Muscle layer of colon (tissue), 2 donors: ENCODE measurements around the gene SLCO2B1.

Source experiments
- H3K27ac ChIP-seq: one replicate; pipeline ENCODE4 v1.7.0; 2013; ENCODE audit warnings: low read depth, mild to moderate bottlenecking, low read length, moderate library complexity
- H3K27me3 ChIP-seq, 2 donors: one replicate each; pipeline ENCODE4 v1.7.0; 2013; ENCODE audit warnings: low read length in 2 of 2, mild to moderate bottlenecking in 2 of 2; ENCODE audit not compliant: insufficient read depth in 2 of 2, control insufficient read depth in 1 of 2
- H3K36me3 ChIP-seq: one replicate; pipeline ENCODE4 v1.7.0; 2013; ENCODE audit warnings: mild to moderate bottlenecking, low read length; ENCODE audit not compliant: insufficient read depth
- H3K4me1 ChIP-seq: one replicate; pipeline ENCODE4 v1.7.0; 2013; ENCODE audit warnings: mild to moderate bottlenecking, low read length; ENCODE audit not compliant: insufficient read depth
- H3K4me3 ChIP-seq, 2 donors: one replicate each; pipeline ENCODE4 v1.7.0; 2013; ENCODE audit warnings: low read length in 2 of 2, low read depth in 1 of 2, mild to moderate bottlenecking in 1 of 2, moderate library complexity in 1 of 2
- H3K9ac ChIP-seq: one replicate; pipeline ENCODE4 v1.7.0; 2013; ENCODE audit warnings: low read length
- H3K9me3 ChIP-seq: one replicate; pipeline ENCODE4 v1.7.0; 2013; ENCODE audit warnings: mild to moderate bottlenecking, low read length
- donor health status: abdominal sarcoma.
- donor health status: Adenocarcinoma of cecum.

Gene SLCO2B1

DNA sequence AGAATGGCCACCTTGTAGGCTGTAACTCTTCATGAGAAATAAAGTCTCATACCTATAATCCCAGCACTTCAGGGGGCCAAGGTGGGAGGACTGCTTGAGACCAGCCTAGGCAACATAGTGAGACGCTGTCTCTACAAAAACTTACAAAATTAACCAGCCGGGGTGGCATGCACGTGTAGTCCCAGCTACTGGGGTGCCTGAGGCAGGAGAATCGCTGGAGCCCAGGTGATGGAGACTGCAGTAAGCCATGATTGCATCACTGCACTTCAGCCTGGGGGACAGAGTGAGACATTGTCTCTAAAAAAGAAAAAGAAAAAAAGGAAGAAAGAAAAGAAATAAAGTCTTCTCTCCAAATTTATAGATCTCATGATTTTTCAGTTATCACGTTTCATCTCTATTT, 4.2 kb upstream of the SLCO2B1 start:
- Histone ChIP-seq H3K27ac (no peak overlapping the region), H3K4me3 (no peak overlapping the region), H3K36me3 (no peaks in the 10 kb centered on the region), H3K9ac (no peak overlapping the region), H3K4me1 (no peaks in the 10 kb centered on the region), H3K9me3 (no peaks in the 10 kb centered on the region), H3K27me3 (no peaks in the 10 kb centered on the region)

GRCh38 chr11:75147191-75147874, 3.6 kb upstream of the SLCO2B1 start:
- H3K36me3 ChIP-seq = no peaks in the 10 kb centered on the region
- no peak overlapping the region for H3K9ac ChIP-seq
- peak overlapping the region; percentile 7 for H3K27ac ChIP-seq
- H3K4me3 ChIP-seq = no peak overlapping the region
- H3K27me3 ChIP-seq = no peaks in the 10 kb centered on the region
- no peaks in the 10 kb centered on the region for H3K9me3 ChIP-seq
- H3K4me1 ChIP-seq = no peaks in the 10 kb centered on the region

GRCh38 chr11:75147875-75148263, 3.0 kb upstream of the SLCO2B1 start:
- no peaks in the 10 kb centered on the region for H3K4me1 ChIP-seq
- no peak overlapping the region for H3K27ac ChIP-seq
- no peak overlapping the region for H3K9ac ChIP-seq
- H3K4me3 ChIP-seq = no peak overlapping the region
- H3K9me3 ChIP-seq = no peaks in the 10 kb centered on the region
- no peaks in the 10 kb centered on the region for H3K36me3 ChIP-seq
- no peaks in the 10 kb centered on the region for H3K27me3 ChIP-seq

DNA sequence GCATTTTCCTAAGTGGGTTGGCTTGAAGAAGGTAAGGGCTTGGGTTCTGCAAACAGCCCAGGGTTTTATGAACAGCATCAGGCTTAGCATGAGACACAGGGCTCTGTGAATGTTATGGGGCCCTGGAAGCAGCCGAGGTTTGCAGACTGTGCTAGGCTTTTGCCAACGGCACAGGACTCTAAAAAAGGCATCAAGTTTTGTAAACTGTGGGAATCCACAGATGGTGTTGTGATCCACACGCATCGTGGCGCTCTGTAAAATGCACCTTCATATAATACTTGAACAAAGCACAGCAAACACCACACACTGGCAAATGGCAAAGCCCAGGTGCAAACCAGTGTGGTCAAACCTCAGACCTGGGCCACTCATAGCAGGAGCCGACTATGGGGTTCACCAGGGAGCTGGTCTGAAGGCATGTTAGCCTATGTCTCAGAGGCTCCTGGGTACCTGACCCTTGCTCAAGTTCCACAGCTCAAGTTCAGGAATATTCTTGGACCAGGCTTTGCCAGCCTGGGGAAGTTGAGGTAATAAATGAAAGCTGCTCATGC, 2.4 kb upstream of the SLCO2B1 start:
- Histone ChIP-seq H3K36me3 (no peaks in the 10 kb centered on the region), H3K27me3 (no peaks in the 10 kb centered on the region), H3K27ac (no peak overlapping the region), H3K4me1 (no peaks in the 10 kb centered on the region), H3K9me3 (no peaks in the 10 kb centered on the region), H3K9ac (no peak overlapping the region), H3K4me3 (no peak overlapping the region)

DNA sequence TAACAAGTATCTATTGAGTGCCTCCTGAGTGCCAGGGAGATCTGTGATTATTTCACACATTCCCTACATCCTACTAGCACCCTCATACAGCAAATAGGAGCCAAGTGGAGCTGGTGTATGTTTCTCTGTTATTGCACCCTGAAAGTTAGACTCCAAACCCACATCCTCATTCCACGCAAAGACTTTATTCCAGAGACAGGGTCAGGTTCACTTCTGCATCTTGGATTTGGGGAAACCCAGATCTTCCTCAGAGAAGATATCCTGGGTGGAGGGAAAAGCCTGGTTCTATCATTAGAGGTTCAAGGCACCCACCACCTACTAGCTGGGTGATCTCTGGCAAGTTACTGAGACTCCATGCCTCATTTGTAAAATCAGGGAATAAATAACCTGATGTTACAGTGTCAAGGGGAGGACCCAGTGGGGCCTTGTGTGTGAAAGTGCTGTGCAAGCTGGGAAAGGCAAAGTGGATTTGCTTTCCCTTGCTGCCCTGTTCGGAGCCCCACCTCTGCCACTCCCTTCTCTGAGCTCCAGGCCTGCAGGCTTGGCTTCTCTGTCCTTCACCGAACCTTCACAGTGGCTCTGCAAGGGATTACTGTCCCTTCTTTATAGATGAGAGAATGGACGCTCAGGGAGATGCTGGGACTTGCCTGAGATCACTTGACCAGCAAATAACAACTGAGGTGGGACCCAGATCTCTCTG, 991 bp upstream of the SLCO2B1 start:
- H3K9ac ChIP-seq = no peak overlapping the region
- no peak overlapping the region for H3K4me3 ChIP-seq
- no peaks in the 10 kb centered on the region for H3K27me3 ChIP-seq
- H3K4me1 ChIP-seq = no peaks in the 10 kb centered on the region
- no peaks in the 10 kb centered on the region for H3K36me3 ChIP-seq
- H3K9me3 ChIP-seq = no peaks in the 10 kb centered on the region
- no peak overlapping the region for H3K27ac ChIP-seq

DNA sequence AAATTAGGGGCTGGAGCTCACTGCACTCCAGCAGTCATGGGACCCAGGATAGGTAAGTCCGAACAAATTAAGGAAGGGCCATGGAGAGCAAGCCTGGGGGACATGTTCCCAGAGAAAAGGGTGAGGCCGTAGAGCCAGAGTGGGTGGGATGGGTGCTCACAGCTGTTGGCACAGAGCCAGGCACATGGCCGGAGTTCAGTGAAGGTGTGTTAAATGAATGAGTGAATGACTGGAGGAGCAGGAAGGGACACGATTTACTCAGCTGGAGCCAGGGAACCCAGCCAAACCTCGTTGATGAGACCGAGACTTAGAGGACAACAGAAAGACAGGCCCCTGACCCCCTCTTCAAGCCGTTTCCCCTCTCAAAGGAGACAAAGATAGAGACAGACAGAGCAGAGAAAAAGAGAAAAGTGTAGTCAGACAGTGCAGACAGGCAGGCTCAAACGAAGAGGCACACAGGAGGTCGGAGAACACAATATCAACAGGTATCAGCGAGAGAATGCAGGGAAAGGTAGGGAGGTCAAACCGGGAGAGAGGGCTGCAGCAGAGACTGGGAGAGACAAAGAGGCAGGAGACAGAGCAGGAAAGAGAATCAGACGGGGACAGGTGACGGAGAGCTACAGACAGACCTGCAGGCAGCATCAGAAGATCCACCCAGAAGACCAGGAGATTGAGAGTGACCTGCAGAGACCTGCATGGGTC, 590 bp downstream of the SLCO2B1 start:
- H3K4me3 ChIP-seq = peak overlapping the region in 1 of 2 donors; percentile 35

DNA sequence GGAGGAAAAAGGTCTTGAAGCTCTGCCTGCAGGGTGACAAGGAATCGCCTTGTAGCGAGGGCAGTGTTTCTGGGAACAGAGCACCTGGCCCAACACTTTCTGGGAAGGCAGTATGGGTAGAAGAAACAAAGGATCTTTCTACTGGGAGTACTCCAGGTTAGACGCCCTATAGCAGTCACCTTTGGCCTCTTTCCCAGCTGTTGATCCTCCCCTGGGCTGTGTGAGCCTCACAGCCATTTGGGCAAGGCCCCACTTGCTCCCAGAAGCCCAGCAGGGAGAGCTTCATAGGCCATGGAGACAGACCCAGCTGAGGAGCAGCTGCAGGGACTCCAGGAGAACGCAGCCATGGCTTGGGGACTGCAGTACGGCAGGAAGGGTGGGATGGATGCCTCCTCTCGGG, 1.2 kb downstream of the SLCO2B1 start:
- no peak overlapping the region for H3K9ac ChIP-seq
- H3K4me3 ChIP-seq = peak overlapping the region in 1 of 2 donors; percentile 35
- no peaks in the 10 kb centered on the region for H3K4me1 ChIP-seq
- H3K27me3 ChIP-seq = no peaks in the 10 kb centered on the region
- H3K9me3 ChIP-seq = no peaks in the 10 kb centered on the region
- H3K27ac ChIP-seq = no peak overlapping the region
- H3K36me3 ChIP-seq = no peaks in the 10 kb centered on the region

More for the DNA sequence above, 590 bp downstream of the SLCO2B1 start:
- Histone ChIP-seq H3K27me3 (no peaks in the 10 kb centered on the region), H3K9ac (no peak overlapping the region), H3K36me3 (no peaks in the 10 kb centered on the region), H3K4me1 (no peaks in the 10 kb centered on the region), H3K27ac (peak overlapping the region; percentile 23), H3K9me3 (no peaks in the 10 kb centered on the region)

DNA sequence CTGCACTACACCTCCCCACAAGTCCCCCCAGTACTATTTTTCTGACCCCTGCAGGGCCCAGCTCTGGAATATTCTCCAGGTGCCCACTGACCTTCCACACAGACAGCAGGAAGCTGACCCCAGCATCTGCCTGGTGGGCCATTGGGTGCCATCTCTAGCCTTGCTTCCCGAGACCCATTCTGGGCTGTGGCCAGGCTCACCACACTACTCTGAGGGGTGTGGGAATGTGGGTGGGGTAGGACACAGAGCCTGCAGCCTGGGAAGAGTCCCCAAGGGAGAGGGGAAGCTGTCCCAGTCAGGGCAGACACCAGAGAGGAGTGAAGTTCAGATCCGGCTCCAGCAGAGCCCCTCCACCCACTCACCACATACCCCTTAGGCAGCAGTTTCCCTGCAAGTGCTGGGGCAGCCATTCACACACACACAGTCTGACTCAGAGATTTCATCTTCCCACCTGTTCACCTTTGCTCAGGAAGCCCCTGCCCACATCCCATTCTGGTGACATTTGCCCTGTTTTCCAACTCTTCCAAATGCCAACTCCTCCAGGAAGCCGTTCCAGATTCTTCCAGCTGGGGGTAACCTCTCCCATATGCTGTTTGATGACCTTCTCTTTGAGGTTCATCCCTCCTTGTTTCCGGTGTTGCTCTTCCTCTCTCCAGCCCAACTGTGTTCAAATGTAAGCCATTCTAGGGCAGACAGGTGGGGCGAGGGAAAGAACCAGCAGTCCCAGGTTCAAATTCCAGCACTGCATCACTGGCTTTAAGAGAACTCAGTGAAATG, 1.9 kb downstream of the SLCO2B1 start:
- no peaks in the 10 kb centered on the region for H3K27me3 ChIP-seq
- no peaks in the 10 kb centered on the region for H3K9me3 ChIP-seq
- peak overlapping the region in 1 of 2 donors; percentile 35 for H3K4me3 ChIP-seq
- no peak overlapping the region for H3K27ac ChIP-seq
- no peak overlapping the region for H3K9ac ChIP-seq
- H3K36me3 ChIP-seq = no peaks in the 10 kb centered on the region
- H3K4me1 ChIP-seq = no peaks in the 10 kb centered on the region

DNA sequence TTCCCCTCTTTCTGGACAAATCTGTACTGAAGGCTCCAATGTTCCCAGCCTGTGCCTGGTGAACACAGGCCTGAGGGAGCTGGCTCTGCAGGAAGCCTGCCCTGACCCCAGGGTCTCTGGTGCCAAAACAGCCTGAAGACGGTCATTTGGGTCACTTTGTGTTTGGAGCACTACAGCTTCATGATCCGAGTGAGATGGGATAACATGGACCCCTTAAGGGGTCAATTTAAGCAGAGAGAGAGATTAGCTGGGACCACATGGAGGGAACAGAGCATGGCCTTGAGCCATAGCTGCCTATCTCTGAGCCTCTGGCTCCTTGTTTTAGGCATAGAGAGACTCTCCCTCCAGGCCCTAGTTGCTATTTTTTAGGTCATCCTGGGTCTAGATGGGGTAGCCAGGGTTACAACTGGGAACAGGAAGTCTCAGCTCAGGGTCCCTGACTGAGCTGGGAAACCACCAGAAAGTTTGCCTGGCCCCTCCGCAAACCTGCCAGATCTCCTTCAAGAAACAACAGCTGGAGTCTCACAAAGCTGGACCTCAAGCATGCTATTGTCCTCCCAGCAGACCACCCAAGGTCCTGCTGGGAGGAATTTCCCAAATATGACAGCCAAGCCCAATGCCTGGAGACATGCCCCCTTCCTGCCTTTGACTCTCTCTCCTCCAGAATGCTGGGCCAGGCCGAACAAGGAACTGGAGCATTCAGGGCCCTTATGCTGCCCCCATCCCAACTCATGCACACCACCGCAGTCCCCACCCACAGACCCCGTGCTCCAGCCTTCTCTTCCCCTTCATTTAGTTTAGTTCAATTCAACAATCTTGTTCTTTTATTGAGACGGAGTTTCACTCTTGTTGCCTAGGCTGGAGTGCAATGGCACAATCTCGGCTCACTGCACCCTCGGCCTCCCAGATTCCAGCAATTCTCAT, 4.0 kb downstream of the SLCO2B1 start:
- no peaks in the 10 kb centered on the region for H3K4me1 ChIP-seq
- no peak overlapping the region for H3K9ac ChIP-seq
- H3K27ac ChIP-seq = peak overlapping the region; percentile 24
- no peaks in the 10 kb centered on the region for H3K9me3 ChIP-seq
- no peak overlapping the region for H3K4me3 ChIP-seq
- H3K27me3 ChIP-seq = no peaks in the 10 kb centered on the region
- no peaks in the 10 kb centered on the region for H3K36me3 ChIP-seq

DNA sequence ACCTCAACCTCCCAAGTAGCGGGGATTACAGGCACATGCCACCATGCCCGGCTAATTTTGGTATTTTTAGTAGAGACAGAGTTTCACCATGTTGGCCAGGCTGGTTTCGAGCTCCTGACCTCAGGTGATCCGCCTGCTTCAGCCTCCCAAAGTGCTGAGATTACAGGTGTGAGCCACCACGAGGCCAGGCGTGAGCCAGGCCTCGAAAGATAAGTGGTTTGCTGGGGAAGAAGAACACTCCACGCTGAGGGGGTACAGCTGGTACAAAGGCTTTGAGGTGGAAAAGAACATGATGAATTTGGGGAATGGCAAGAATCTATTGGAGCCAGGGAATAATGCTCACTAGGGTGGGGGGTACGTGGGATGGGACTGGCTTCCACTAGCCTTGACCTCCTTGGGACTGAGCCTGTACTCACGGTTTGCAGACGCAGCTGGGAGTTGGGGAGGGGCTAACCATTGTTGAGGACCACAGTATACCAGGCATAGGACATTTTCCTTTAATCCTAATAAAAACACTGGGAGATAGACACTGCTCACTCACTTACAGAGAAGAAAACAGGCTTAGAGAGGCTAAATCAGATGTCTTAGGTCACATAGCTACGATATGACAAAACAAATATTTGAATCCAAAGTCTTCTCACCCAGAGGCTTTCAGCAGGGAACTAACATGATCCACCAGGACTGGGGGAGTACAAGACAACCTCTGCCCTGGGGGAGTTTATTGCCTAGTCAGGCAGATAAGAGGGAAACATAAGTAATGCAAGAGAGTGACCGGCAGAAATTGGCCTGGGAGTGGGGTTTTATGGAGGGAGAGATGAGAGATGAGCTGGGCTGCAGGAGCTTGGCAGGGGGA, 4.9 kb downstream of the SLCO2B1 start:
- Histone ChIP-seq H3K27ac (no peak overlapping the region), H3K27me3 (no peaks in the 10 kb centered on the region), H3K4me3 (no peak overlapping the region), H3K9ac (no peak overlapping the region), H3K36me3 (no peaks in the 10 kb centered on the region), H3K9me3 (no peaks in the 10 kb centered on the region), H3K4me1 (no peaks in the 10 kb centered on the region)
